GM12878 (cell line): ENCODE measurements around the gene TSPYL6.
"Not testable (repeated sequence)": the region's sequence is repeated elsewhere in the genome, so short reads cannot be mapped to it uniquely, and the experiment has no call there.

Experiments
- PAX8 ChIP-seq: fragments of 450-650 bp; IDR thresholded peaks from 2 replicates; pipeline ENCODE4 v1.6.1; 2017; ENCODE audit warnings: mild to moderate bottlenecking, moderate library complexity
- TF ChIP-seq, protein P1 (sequence below): fragments of 150-350 bp; IDR thresholded peaks from 2 replicates; pipeline ENCODE4 v1.6.1; 2016; ENCODE audit warnings: low read depth, low read length

DNA sequence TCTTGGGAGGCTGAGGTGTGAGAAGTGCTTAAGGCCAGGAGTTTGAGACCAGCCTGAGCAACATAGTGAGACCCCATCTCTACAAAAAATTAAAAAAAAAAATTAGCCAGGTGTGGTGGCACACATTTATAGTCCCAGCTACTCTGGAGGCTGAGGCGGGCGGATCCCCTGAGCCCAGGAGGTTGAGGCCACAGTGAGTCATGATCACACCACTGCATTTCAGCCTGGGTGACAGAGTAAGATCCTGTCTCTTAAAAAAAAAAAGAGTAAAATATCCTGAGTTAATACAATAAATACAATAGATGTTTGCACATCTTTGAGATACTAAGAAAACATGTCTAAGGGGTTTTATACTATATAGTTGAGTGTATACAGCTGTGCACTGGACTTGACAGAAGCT, 38.6 kb upstream of the TSPYL6 start:
- TF ChIP-seq PAX8, result not testable (repeated sequence)
- TF ChIP-seq, protein P1, sequence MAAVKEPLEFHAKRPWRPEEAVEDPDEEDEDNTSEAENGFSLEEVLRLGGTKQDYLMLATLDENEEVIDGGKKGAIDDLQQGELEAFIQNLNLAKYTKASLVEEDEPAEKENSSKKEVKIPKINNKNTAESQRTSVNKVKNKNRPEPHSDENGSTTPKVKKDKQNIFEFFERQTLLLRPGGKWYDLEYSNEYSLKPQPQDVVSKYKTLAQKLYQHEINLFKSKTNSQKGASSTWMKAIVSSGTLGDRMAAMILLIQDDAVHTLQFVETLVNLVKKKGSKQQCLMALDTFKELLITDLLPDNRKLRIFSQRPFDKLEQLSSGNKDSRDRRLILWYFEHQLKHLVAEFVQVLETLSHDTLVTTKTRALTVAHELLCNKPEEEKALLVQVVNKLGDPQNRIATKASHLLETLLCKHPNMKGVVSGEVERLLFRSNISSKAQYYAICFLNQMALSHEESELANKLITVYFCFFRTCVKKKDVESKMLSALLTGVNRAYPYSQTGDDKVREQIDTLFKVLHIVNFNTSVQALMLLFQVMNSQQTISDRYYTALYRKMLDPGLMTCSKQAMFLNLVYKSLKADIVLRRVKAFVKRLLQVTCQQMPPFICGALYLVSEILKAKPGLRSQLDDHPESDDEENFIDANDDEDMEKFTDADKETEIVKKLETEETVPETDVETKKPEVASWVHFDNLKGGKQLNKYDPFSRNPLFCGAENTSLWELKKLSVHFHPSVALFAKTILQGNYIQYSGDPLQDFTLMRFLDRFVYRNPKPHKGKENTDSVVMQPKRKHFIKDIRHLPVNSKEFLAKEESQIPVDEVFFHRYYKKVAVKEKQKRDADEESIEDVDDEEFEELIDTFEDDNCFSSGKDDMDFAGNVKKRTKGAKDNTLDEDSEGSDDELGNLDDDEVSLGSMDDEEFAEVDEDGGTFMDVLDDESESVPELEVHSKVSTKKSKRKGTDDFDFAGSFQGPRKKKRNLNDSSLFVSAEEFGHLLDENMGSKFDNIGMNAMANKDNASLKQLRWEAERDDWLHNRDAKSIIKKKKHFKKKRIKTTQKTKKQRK, result not testable (repeated sequence)
